HCT116 (cell line): ENCODE data around the gene CA6. TPM values are rescaled to one million over a fixed set of nuclear protein-coding genes. Genes with fewer than 3 reads are reported as not detected.

Experiments
- ATAC-seq: fragments of 200-7000 bp; cut with Tn5 transposase; 2 replicates; pipeline ENCODE4 v1.9.1; 2020; ENCODE audit warnings: mild to moderate bottlenecking, moderate library complexity
- BruUV-seq: library from RNA; stranded (reverse); fragments of 400-500 nt; replicated peaks from 2 replicates; lab custom pipeline; 2021; lab: Mats Ljungman, UMichigan
- CTCF ChIA-PET: fragments of 300-600 bp; sonication (Branson Sonifier 250); formaldehyde crosslinking; loops from one replicate; lab custom pipeline; 2021; ENCODE audit warnings: antibody characterized with exemption; lab: Charles Lee
- POLR2A ChIA-PET: fragments of 300-600, 350-600 bp; sonication (Branson Sonifier 250); formaldehyde crosslinking; loops from one replicate; lab custom pipeline; 2021; ENCODE audit warnings: antibody characterized with exemption; lab: Charles Lee
- RAD21 ChIA-PET, 2 experiments: fragments of 300-600 bp; sonication (Branson Sonifier 250); formaldehyde crosslinking; loops; one replicate each; lab custom pipeline; 2023; ENCODE audit warnings: low total read pairs in 2 of 2; ENCODE audit not compliant: uncharacterized antibody in 2 of 2, unreplicated experiment in 2 of 2, low non-redundant PET in 1 of 2; lab: Charles Lee
- DNase-seq: peaks from one replicate; pipeline ENCODE4 v3.0.0-alpha.2; 2010; ENCODE audit warnings: low read depth, low spot score
- H2AFZ ChIP-seq: fragments of 200-600 bp; shearing (Covaris generic), sonication (generic); 2 replicates; pipeline ENCODE4 v1.6.1; 2017; ENCODE audit warnings: low read depth, mixed run types, mixed read lengths, antibody characterized with exemption, low read length; ENCODE audit not compliant: poor library complexity, severe bottlenecking
- H3K27ac ChIP-seq: 2 replicates; pipeline ENCODE4 v1.5.1; 2012; ENCODE audit warnings: low read depth, low read length
- H3K27me3 ChIP-seq: fragments of 200-600 bp; sonication (generic); 2 replicates; pipeline ENCODE4 v1.6.1; 2016; ENCODE audit warnings: mixed run types, low read length, mixed read lengths; ENCODE audit not compliant: insufficient read depth
- H3K36me3 ChIP-seq, 2 experiments: fragments of 200-500 bp in 1 of 2; fragments of 200-600 bp in 1 of 2; sonication (Bioruptor generic) in 1 of 2; sonication (generic) in 1 of 2; 2 replicates each; pipeline versions ENCODE4 v1.5.1 to v1.6.1; 2014 to 2016; ENCODE audit warnings: low read length in 2 of 2, inconsistent platforms in 1 of 2, mixed read lengths in 1 of 2, mixed run types in 1 of 2; ENCODE audit not compliant: insufficient read depth in 2 of 2, control insufficient read depth in 1 of 2
- H3K4me1 ChIP-seq, 2 experiments: fragments of 200-600 bp in 1 of 2; sonication (generic) in 1 of 2; 2 replicates each; pipeline versions ENCODE4 v1.5.1 to v1.6.1; 2012 to 2017; ENCODE audit warnings: low read length in 2 of 2, inconsistent platforms in 1 of 2, mild to moderate bottlenecking in 1 of 2, mixed read lengths in 1 of 2, mixed run types in 1 of 2, moderate library complexity in 1 of 2; ENCODE audit not compliant: insufficient read depth in 2 of 2, control insufficient read depth in 1 of 2
- H3K4me2 ChIP-seq: fragments of 200-600 bp; sonication (generic); 2 replicates; pipeline ENCODE4 v1.6.1; 2017; ENCODE audit warnings: mixed run types, low read length, mixed read lengths
- H3K4me3 ChIP-seq, 2 experiments: fragments of 200-600 bp in 1 of 2; sonication (generic) in 1 of 2; replicated peaks in 1 of 2; 2 replicates each; pipeline ENCODE4 v1.5.1; 2011 to 2016; ENCODE audit warnings: low read length in 2 of 2, control low read depth in 1 of 2, low read depth in 1 of 2, mild to moderate bottlenecking in 1 of 2, mixed read lengths in 1 of 2, mixed run types in 1 of 2
- H3K79me2 ChIP-seq: fragments of 200-600 bp; sonication (generic); 2 replicates; pipeline ENCODE4 v1.6.1; 2017; ENCODE audit warnings: mild to moderate bottlenecking, mixed run types, low read length, moderate library complexity, mixed read lengths; ENCODE audit not compliant: insufficient read depth
- H3K9ac ChIP-seq: fragments of 200-600 bp; sonication (generic); 2 replicates; pipeline ENCODE4 v1.6.1; 2016; ENCODE audit warnings: low read length, mixed read lengths
- H3K9me2 ChIP-seq: fragments of 200-600 bp; sonication (generic), shearing (Covaris generic); 2 replicates; pipeline ENCODE4 v1.6.1; 2017; ENCODE audit warnings: mixed run types, mild to moderate bottlenecking, moderate library complexity; ENCODE audit not compliant: insufficient read depth
- H3K9me3 ChIP-seq, 2 experiments: fragments of 200-500 bp in 1 of 2; fragments of 200-600 bp in 1 of 2; sonication (Bioruptor generic) in 1 of 2; sonication (generic) in 1 of 2; 2 replicates each; pipeline ENCODE4 v1.6.1; 2014 to 2017; ENCODE audit warnings: low read length in 2 of 2, mixed read lengths in 2 of 2, inconsistent platforms in 1 of 2, low read depth in 1 of 2, mild to moderate bottlenecking in 1 of 2, mixed run types in 1 of 2, moderate library complexity in 1 of 2; ENCODE audit not compliant: control insufficient read depth in 1 of 2, insufficient read depth in 1 of 2
- H4K20me1 ChIP-seq: fragments of 200-600 bp; sonication (generic), shearing (Covaris generic); 2 replicates; pipeline ENCODE4 v1.6.1; 2017; ENCODE audit warnings: mixed run types, mild to moderate bottlenecking, moderate library complexity; ENCODE audit not compliant: insufficient read depth
- CEBPB ChIP-seq: IDR thresholded peaks from 2 replicates; pipeline ENCODE4 v1.6.1; 2012; ENCODE audit warnings: low read depth
- POLR2AphosphoS5 ChIP-seq: IDR thresholded peaks from 2 replicates; pipeline ENCODE4 v1.6.1; 2011; ENCODE audit warnings: mild to moderate bottlenecking, low read depth, low read length, moderate library complexity
- SRF ChIP-seq: IDR thresholded peaks from 2 replicates; pipeline ENCODE4 v1.6.1; 2012; ENCODE audit warnings: low read depth
- ZNF274 ChIP-seq: fragments of 200-500 bp; sonication (Bioruptor generic); IDR thresholded peaks from 2 replicates; pipeline ENCODE4 v1.6.1; 2014; ENCODE audit warnings: mild to moderate bottlenecking, low read depth, low read length, inconsistent platforms
- intact Hi-C: fragments of 100-400 bp; cut with micrococcal nuclease; formaldehyde crosslinking; loops from 2 replicates; pipeline ENCODE4 v1.10.0; 2022
- total RNA-seq: library from RNA; stranded (reverse); gene quantifications from one replicate; pipeline ENCODE4 v1.2.1, GENCODE V29; 2021; ENCODE audit not compliant: unreplicated experiment
- TF ChIP-seq, protein P1 (sequence below): IDR thresholded peaks from 2 replicates; pipeline ENCODE4 v1.6.1; 2011; ENCODE audit warnings: mild to moderate bottlenecking, low read length, moderate library complexity; ENCODE audit not compliant: insufficient replicate concordance; ENCODE audit errors: extremely low read depth
- TF ChIP-seq, protein P2 (sequence below), 3 experiments: fragments of 200-600 bp in 1 of 3; sonication (generic) in 1 of 3; IDR thresholded peaks in 2 of 3; conservative IDR thresholded peaks in 1 of 3; 2 replicates each; pipeline ENCODE4 v1.5.1; 2012 to 2017; ENCODE audit warnings: low read depth in 2 of 3, low read length in 2 of 3, antibody characterized with exemption in 1 of 3, borderline replicate concordance in 1 of 3, control low read depth in 1 of 3, mild to moderate bottlenecking in 1 of 3, mixed read lengths in 1 of 3, mixed run types in 1 of 3, moderate library complexity in 1 of 3; ENCODE audit not compliant: insufficient read depth in 1 of 3
- TF ChIP-seq, protein P3 (sequence below): IDR thresholded peaks from 2 replicates; pipeline ENCODE4 v1.6.1; 2012

CA6 gene
- total RNA-seq, 1 experiment from 2014 or later, result not detected

DNA sequence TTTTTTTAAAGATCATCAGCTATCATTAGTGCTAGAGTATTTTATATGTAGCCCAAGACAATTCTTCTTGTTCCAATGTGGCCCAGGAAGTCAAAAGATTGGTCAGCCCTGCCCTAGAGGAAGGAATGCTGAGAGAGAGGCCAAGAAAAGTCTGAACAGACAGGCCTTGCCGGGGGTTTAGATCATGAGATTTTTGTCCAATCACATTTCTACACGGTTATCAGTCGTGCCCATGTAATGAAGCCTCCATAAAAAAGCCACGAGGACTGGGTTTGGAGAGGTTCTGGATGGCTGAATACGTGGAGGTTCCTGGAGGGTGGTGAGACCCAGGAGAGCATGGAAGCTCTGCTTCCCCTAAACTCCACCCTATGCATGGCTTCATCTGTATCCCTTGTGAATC is 42.9 kb upstream of the CA6 start:
- intact Hi-C loops, result no loop called here
- POLR2A ChIA-PET, result interaction anchor here (0.9 to 3.3 kb wide), 3 partner anchors 23 to 29 kb away, joined by 3 to 10 read pairs (median 3); partner anchors contain the start of gene ENO1
- RAD21 ChIA-PET, result no interaction called here
- CTCF ChIA-PET, result interaction anchor here (1.3 kb wide), 1 partner anchor 23 kb away, joined by 4 read pairs; no protein-coding TSS in a partner anchor
- Histone ChIP-seq H3K36me3 (no peaks in the 10 kb centered on the region), H3K9me3 (no peaks in the 10 kb centered on the region), H2AFZ (peak overlapping the region; percentile 5), H3K4me1 (peaks cover 64 to 71% of the 10 kb centered on the region in 2 experiments), H3K27me3 (no peaks in the 10 kb centered on the region), H3K4me2 (peak overlapping the region; percentile 54), H4K20me1 (no peaks in the 10 kb centered on the region), H3K79me2 (no peaks in the 10 kb centered on the region), H3K27ac (peak overlapping the region; percentile 60), H3K4me3 (no peak overlapping the region), H3K9me2 (no peaks in the 10 kb centered on the region), H3K9ac (no peak overlapping the region)
- ATAC-seq (0 out of 2 replicates have a peak, but pooled peaks have one; percentile 20), DNase-seq (no peak)
- BruUV-seq, result no TSS peak
- TF ChIP-seq, protein P1, sequence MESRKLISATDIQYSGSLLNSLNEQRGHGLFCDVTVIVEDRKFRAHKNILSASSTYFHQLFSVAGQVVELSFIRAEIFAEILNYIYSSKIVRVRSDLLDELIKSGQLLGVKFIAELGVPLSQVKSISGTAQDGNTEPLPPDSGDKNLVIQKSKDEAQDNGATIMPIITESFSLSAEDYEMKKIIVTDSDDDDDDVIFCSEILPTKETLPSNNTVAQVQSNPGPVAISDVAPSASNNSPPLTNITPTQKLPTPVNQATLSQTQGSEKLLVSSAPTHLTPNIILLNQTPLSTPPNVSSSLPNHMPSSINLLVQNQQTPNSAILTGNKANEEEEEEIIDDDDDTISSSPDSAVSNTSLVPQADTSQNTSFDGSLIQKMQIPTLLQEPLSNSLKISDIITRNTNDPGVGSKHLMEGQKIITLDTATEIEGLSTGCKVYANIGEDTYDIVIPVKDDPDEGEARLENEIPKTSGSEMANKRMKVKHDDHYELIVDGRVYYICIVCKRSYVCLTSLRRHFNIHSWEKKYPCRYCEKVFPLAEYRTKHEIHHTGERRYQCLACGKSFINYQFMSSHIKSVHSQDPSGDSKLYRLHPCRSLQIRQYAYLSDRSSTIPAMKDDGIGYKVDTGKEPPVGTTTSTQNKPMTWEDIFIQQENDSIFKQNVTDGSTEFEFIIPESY, result no peak
- TF ChIP-seq SRF (no peak), CEBPB (no peak), ZNF274 (no peak), POLR2AphosphoS5 (no peak)
- TF ChIP-seq, protein P2, sequence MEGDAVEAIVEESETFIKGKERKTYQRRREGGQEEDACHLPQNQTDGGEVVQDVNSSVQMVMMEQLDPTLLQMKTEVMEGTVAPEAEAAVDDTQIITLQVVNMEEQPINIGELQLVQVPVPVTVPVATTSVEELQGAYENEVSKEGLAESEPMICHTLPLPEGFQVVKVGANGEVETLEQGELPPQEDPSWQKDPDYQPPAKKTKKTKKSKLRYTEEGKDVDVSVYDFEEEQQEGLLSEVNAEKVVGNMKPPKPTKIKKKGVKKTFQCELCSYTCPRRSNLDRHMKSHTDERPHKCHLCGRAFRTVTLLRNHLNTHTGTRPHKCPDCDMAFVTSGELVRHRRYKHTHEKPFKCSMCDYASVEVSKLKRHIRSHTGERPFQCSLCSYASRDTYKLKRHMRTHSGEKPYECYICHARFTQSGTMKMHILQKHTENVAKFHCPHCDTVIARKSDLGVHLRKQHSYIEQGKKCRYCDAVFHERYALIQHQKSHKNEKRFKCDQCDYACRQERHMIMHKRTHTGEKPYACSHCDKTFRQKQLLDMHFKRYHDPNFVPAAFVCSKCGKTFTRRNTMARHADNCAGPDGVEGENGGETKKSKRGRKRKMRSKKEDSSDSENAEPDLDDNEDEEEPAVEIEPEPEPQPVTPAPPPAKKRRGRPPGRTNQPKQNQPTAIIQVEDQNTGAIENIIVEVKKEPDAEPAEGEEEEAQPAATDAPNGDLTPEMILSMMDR (IDR thresholded peaks at IDR 0.05 in 2 of 3, conservative IDR thresholded peaks at IDR 0.05 in 1 of 3; ENCODE audit: borderline replicate concordance in 1 of 3, insufficient read depth in 1 of 3, low read depth in 2 of 3, low read length in 2 of 3), result peak in 2 of 3 experiments; percentile 36 to 39; a peak in 2 of 6 replicates
- TF ChIP-seq, protein P3, sequence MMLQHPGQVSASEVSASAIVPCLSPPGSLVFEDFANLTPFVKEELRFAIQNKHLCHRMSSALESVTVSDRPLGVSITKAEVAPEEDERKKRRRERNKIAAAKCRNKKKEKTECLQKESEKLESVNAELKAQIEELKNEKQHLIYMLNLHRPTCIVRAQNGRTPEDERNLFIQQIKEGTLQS, result no peak
